ENCODE results near the gene GABRR1. TPM values are rescaled to one million over a fixed set of nuclear protein-coding genes. Genes with fewer than 3 reads are reported as not detected.
"Not testable (repeated sequence)": the region's sequence is repeated elsewhere in the genome, so short reads cannot be mapped to it uniquely, and the experiment has no call there.

The GABRR1 gene
- total RNA-seq, 1 donor = 0.10 TPM

- no peak overlapping the region for H3K4me3 ChIP-seq (ENCODE audit: low read length)
- no peaks in the 10 kb centered on the region for H3K9me3 ChIP-seq (ENCODE audit: low read depth, low read length)
- H3K4me1 ChIP-seq (ENCODE audit: insufficient read depth, low read length) = peaks cover 4% of the 10 kb centered on the region
- H3K27me3 ChIP-seq (ENCODE audit: insufficient read depth, low read length) = no peaks in the 10 kb centered on the region
Measured at GRCh38 chr6:89131599-89131998, 85.6 kb downstream of the GABRR1 start.

GRCh38 chr6:89128256-89128671, 88.9 kb downstream of the GABRR1 start:
- not testable (repeated sequence) for H3K27me3 ChIP-seq (ENCODE audit: insufficient read depth, low read length); H3K4me3 ChIP-seq (ENCODE audit: low read length); H3K4me1 ChIP-seq (ENCODE audit: insufficient read depth, low read length); H3K9me3 ChIP-seq (ENCODE audit: low read depth, low read length)

Other genes starting within 250 kb of the GABRR1 start
- 881 TPM for gene PNRC1, start 136.6 kb downstream of the GABRR1 start, total RNA-seq
- gene SRSF12, start 99.3 kb downstream of the GABRR1 start, total RNA-seq = not detected
- 6.1 TPM for gene PM20D2, start 71.3 kb downstream of the GABRR1 start, total RNA-seq
- 0.63 TPM for gene GABRR2, start 97.9 kb upstream of the GABRR1 start, total RNA-seq
- 83.2 TPM for gene UBE2J1, start 135.4 kb upstream of the GABRR1 start, total RNA-seq
- gene RRAGD, start 194.9 kb upstream of the GABRR1 start, total RNA-seq = 6.8 TPM
- 1.8 TPM for gene ANKRD6, start 215.8 kb upstream of the GABRR1 start, total RNA-seq

All from mononuclear cell (primary cell).